SK-N-SH (cell line): Measurements from ENCODE around the gene TTC21A. TPM values are rescaled to one million over a fixed set of nuclear protein-coding genes. Genes with fewer than 3 reads are reported as not detected.

Source experiments
- CTCF ChIA-PET: fragments of 300-600, 350-600 bp; formaldehyde crosslinking; extraction: SDS; loops from one replicate; lab custom pipeline; 2021; lab: Yijun Ruan, JAX
- POLR2A ChIA-PET: fragments of 350-600 bp; sonication (Branson Sonifier 250); formaldehyde crosslinking; extraction: SDS; loops from one replicate; lab custom pipeline; 2020; ENCODE audit warnings: antibody characterized with exemption, inconsistent platforms; lab: Yijun Ruan, JAX
- DNase-seq: peaks from one replicate; pipeline ENCODE4 v3.0.0; 2012
- H2AFZ ChIP-seq: fragments of 200-600 bp; sonication (generic); 2 replicates; pipeline ENCODE4 v1.8.1; 2016; ENCODE audit warnings: antibody characterized with exemption, mild to moderate bottlenecking, low read depth
- H3F3A ChIP-seq: fragments of 200-600 bp; sonication (generic); replicated peaks from 2 replicates; pipeline ENCODE3; 2016; ENCODE audit warnings: antibody characterized with exemption, mild to moderate bottlenecking; ENCODE audit not compliant: insufficient read depth
- H3K27ac ChIP-seq, 2 experiments: fragments of 200-500 bp in 1 of 2; fragments of 200-600 bp in 1 of 2; sonication (Bioruptor generic) in 1 of 2; sonication (generic), shearing (Covaris generic) in 1 of 2; 2 replicates each; pipeline versions ENCODE4 v1.5.1 to v1.6.1; 2014 to 2016; ENCODE audit warnings: low read depth in 2 of 2, inconsistent platforms in 1 of 2, low read length in 1 of 2, mild to moderate bottlenecking in 1 of 2, mixed read lengths in 1 of 2
- H3K27me3 ChIP-seq: fragments of 200-600 bp; sonication (generic), shearing (Covaris generic); 2 replicates; pipeline ENCODE4 v1.6.1; 2016; ENCODE audit warnings: mixed run types; ENCODE audit not compliant: insufficient read depth
- H3K36me3 ChIP-seq, 2 experiments: fragments of 200-500 bp in 1 of 2; fragments of 200-600 bp in 1 of 2; sonication (Bioruptor generic) in 1 of 2; sonication (generic) in 1 of 2; replicated peaks in 1 of 2; 2 replicates each; pipeline versions ENCODE3 to v1.5.1; 2014 to 2016; ENCODE audit warnings: low read length in 1 of 2, mild to moderate bottlenecking in 1 of 2; ENCODE audit not compliant: insufficient read depth in 2 of 2, control insufficient read depth in 1 of 2
- H3K4me1 ChIP-seq, 2 experiments: fragments of 200-500 bp in 1 of 2; fragments of 200-600 bp in 1 of 2; sonication (Bioruptor generic) in 1 of 2; sonication (generic), shearing (Covaris generic) in 1 of 2; 2 replicates each; pipeline versions ENCODE4 v1.5.1 to v1.6.1; 2014 to 2016; ENCODE audit warnings: low read depth in 1 of 2, low read length in 1 of 2, mixed run types in 1 of 2; ENCODE audit not compliant: insufficient read depth in 2 of 2, control insufficient read depth in 1 of 2
- H3K4me2 ChIP-seq: fragments of 200-600 bp; sonication (generic), shearing (Covaris generic); 2 replicates; pipeline ENCODE4 v1.6.1; 2017; ENCODE audit warnings: mixed run types
- H3K4me3 ChIP-seq, 2 experiments: fragments of 200-500 bp in 1 of 2; fragments of 200-600 bp in 1 of 2; sonication (Bioruptor generic) in 1 of 2; sonication (generic), shearing (Covaris generic) in 1 of 2; 2 replicates each; pipeline versions ENCODE4 v1.5.1 to v1.8.1; 2014 to 2016; ENCODE audit warnings: low read depth in 2 of 2, inconsistent platforms in 1 of 2, low read length in 1 of 2, mild to moderate bottlenecking in 1 of 2, mixed read lengths in 1 of 2, moderate library complexity in 1 of 2
- H3K79me2 ChIP-seq: fragments of 200-600 bp; sonication (generic); 2 replicates; pipeline ENCODE4 v1.8.1; 2017; ENCODE audit warnings: mild to moderate bottlenecking; ENCODE audit not compliant: insufficient read depth
- H3K9ac ChIP-seq: fragments of 200-600 bp; sonication (generic); 2 replicates; pipeline ENCODE4 v1.6.1; 2017; ENCODE audit warnings: mixed run types
- H3K9me2 ChIP-seq: fragments of 200-600 bp; sonication (generic); 2 replicates; pipeline ENCODE4 v1.6.1; 2017; ENCODE audit warnings: mixed run types
- H3K9me3 ChIP-seq: fragments of 200-600 bp; sonication (generic); 2 replicates; pipeline ENCODE4 v1.6.1; 2017; ENCODE audit warnings: mixed run types, mild to moderate bottlenecking, moderate library complexity
- H4K20me1 ChIP-seq: fragments of 200-600 bp; sonication (generic); 2 replicates; pipeline ENCODE4 v1.6.1; 2017; ENCODE audit warnings: mild to moderate bottlenecking, mixed run types; ENCODE audit not compliant: insufficient read depth
- CHD2 ChIP-seq: fragments of 150-350 bp; IDR thresholded peaks from 2 replicates; pipeline ENCODE4 v1.6.1; 2018; ENCODE audit warnings: low read length; ENCODE audit not compliant: partially characterized antibody
- EZH2phosphoT487 ChIP-seq: fragments of 200-600 bp; sonication (generic); IDR thresholded peaks from 2 replicates; pipeline ENCODE4 v1.6.1; 2017; ENCODE audit warnings: low read depth, mixed run types, mild to moderate bottlenecking, antibody characterized with exemption, moderate library complexity, borderline replicate concordance
- GABPA ChIP-seq: IDR thresholded peaks from 2 replicates; pipeline ENCODE4 v1.4.0; 2012; ENCODE audit warnings: low read depth, mild to moderate bottlenecking
- PBX3 ChIP-seq: IDR thresholded peaks from 2 replicates; pipeline ENCODE4; 2012
- POLR2AphosphoS5 ChIP-seq: IDR thresholded peaks from 2 replicates; pipeline ENCODE4 v1.6.1; 2012; ENCODE audit warnings: low read depth, low read length
- REST ChIP-seq: IDR thresholded peaks from 2 replicates; pipeline ENCODE4 v1.6.1; 2012; ENCODE audit warnings: mild to moderate bottlenecking, low read depth, low read length, moderate library complexity
- RXRA ChIP-seq: IDR thresholded peaks from 2 replicates; pipeline ENCODE4 v1.4.0; 2012; ENCODE audit warnings: low read depth, mild to moderate bottlenecking, borderline replicate concordance
- TEAD4 ChIP-seq: IDR thresholded peaks from 2 replicates; pipeline ENCODE4 v1.4.0; 2012; ENCODE audit warnings: mild to moderate bottlenecking, borderline replicate concordance; ENCODE audit not compliant: insufficient read depth
- ZBTB33 ChIP-seq: IDR thresholded peaks from 2 replicates; pipeline ENCODE4 v1.4.0; 2012; ENCODE audit warnings: low read depth, borderline replicate concordance
- WGBS: methylation state at CpG from one replicate; pipeline ENCODE4 v1.1.6; 2017; ENCODE audit warnings: low lambda C conversion rate; 5-methylcytosine and 5-hydroxymethylcytosine counted together
- polyA plus RNA-seq, 3 experiments: library from polyadenylated mRNA; depleted of rRNA; stranded (reverse); fragments of >200 nt; gene quantifications; 2 replicates each; pipeline ENCODE4 v1.2.3, GENCODE V29; 2012

Gene TTC21A
- polyA plus RNA-seq, 1 of the 3 experiments (the other 2 are of a cell fraction): 3.9 TPM

- ChIA-PET CTCF (interaction anchor here (1.4 to 3.0 kb wide), 4 partner anchors 21 to 186 kb away, joined by 7 to 18 read pairs (median 8); no protein-coding TSS in a partner anchor), POLR2A (no interaction called here)
- Histone ChIP-seq H3F3A (peaks cover 6% of the 10 kb centered on the region), H3K79me2 (peaks cover 53% of the 10 kb centered on the region), H3K4me3 (peak overlapping the region in 1 of 2 experiments; percentile 99; a peak in 3 of 4 replicates), H2AFZ (no peak overlapping the region), H3K4me2 (peak overlapping the region; percentile 99), H3K9me3 (no peaks in the 10 kb centered on the region), H3K27me3 (no peaks in the 10 kb centered on the region), H3K9me2 (no peaks in the 10 kb centered on the region), H3K36me3 (peaks cover 2 to 8% of the 10 kb centered on the region in 2 experiments), H3K9ac (no peak overlapping the region), H4K20me1 (peaks cover 48% of the 10 kb centered on the region), H3K4me1 (peaks cover 4 to 25% of the 10 kb centered on the region in 2 experiments; a peak in 2 of 4 replicates), H3K27ac (no peak overlapping the region; a peak in 1 of 4 replicates)
- TF ChIP-seq ZBTB33 (no peak), POLR2AphosphoS5 (no peak), CHD2 (no peak), GABPA (no peak), PBX3 (no peak), EZH2phosphoT487 (no peak), REST (no peak), TEAD4 (no peak), RXRA (no peak)
- 73% methylated on average over 3 of the region's 3 CpGs for whole genome bisulfite sequencing
- DNase-seq: no peak
These were observed 1.8 kb upstream of the TTC21A start for GRCh38 chr3:39105687-39106063.
